ENCODE results near the gene ALG8. TPM values are rescaled to one million over a fixed set of nuclear protein-coding genes. Genes with fewer than 3 reads are reported as not detected.

ALG8 gene
- total RNA-seq, 1 experiment from 2014 or later: 188 TPM

GRCh38 chr11:78080818-78081495, 58.5 kb downstream of the ALG8 start:
- peaks cover 29% of the 10 kb centered on the region for H3K4me1 Mint-ChIP-seq (ENCODE audit: low read depth, unreplicated experiment)
- H3K27ac Mint-ChIP-seq (ENCODE audit: unreplicated experiment): peak overlapping the region; percentile 66
- intact Hi-C loops (cut with micrococcal nuclease; ENCODE audit: unreplicated experiment): no loop called here
- DNase-seq: no peak
- Histone ChIP-seq H3K36me3 (ENCODE audit: control insufficient read depth, insufficient read depth, low read length) (0 out of 2 replicates have a peak, but pooled peaks cover 1% of the 10 kb centered on the region), H3K9me3 (no peaks in the 10 kb centered on the region), H3K27me3 (replicated peaks; ENCODE audit: control insufficient read depth, insufficient read depth, low read length) (no peaks in the 10 kb centered on the region), H3K4me3 (ENCODE audit: low read depth, low read length) (no peak overlapping the region), H3K4me1 (peaks cover 35% of the 10 kb centered on the region)
- peak overlapping the region; percentile 23 for H3K4me3 Mint-ChIP-seq (ENCODE audit: unreplicated experiment)
- ChIA-PET POLR2A (interaction anchor here (0.7 kb wide), 1 partner anchor 41 kb away, joined by 6 read pairs; no protein-coding TSS in a partner anchor), CTCF (no interaction called here)
- H3K27me3 Mint-ChIP-seq (ENCODE audit: insufficient read depth, unreplicated experiment): no peaks in the 10 kb centered on the region
- no TSS peak for BruUV-seq (replicated peaks)
- no peak for TF ChIP-seq CTCF (IDR thresholded peaks at IDR 0.05; ENCODE audit: insufficient read depth in 1 of 2, low read depth in 1 of 2, low read length in 1 of 2, severe bottlenecking in 1 of 2, unreplicated experiment in 1 of 2)
- peaks cover 18% of the 10 kb centered on the region for H3K36me3 Mint-ChIP-seq (ENCODE audit: insufficient read depth, unreplicated experiment)
- H3K9me3 Mint-ChIP-seq (ENCODE audit: unreplicated experiment): peaks cover 13% of the 10 kb centered on the region

- H3K36me3 Mint-ChIP-seq (ENCODE audit: insufficient read depth, unreplicated experiment): peaks cover 18% of the 10 kb centered on the region
- DNase-seq: no peak
- ChIA-PET CTCF (interaction anchor here (1.3 to 3.0 kb wide), 3 partner anchors 25 to 59 kb away, joined by 7 to 26 read pairs (median 13); partner anchors contain the start of gene ALG8), POLR2A (interaction anchor here (0.7 to 1.3 kb wide), 2 partner anchors 40 to 85 kb away, joined by 6 to 10 read pairs; partner anchors contain the start of gene INTS4)
- H3K4me1 Mint-ChIP-seq (ENCODE audit: low read depth, unreplicated experiment): peaks cover 29% of the 10 kb centered on the region
- peak overlapping the region; percentile 76 for H3K4me3 Mint-ChIP-seq (ENCODE audit: unreplicated experiment)
- peaks cover 13% of the 10 kb centered on the region for H3K9me3 Mint-ChIP-seq (ENCODE audit: unreplicated experiment)
- intact Hi-C loops (cut with micrococcal nuclease; ENCODE audit: unreplicated experiment): no loop called here
- no peak for TF ChIP-seq CTCF (IDR thresholded peaks at IDR 0.05; ENCODE audit: insufficient read depth in 1 of 2, low read depth in 1 of 2, low read length in 1 of 2, severe bottlenecking in 1 of 2, unreplicated experiment in 1 of 2)
- Histone ChIP-seq H3K27me3 (replicated peaks; ENCODE audit: control insufficient read depth, insufficient read depth, low read length) (no peaks in the 10 kb centered on the region), H3K4me1 (peaks cover 42% of the 10 kb centered on the region), H3K4me3 (ENCODE audit: low read depth, low read length) (peak overlapping the region; percentile 73), H3K36me3 (ENCODE audit: control insufficient read depth, insufficient read depth, low read length) (0 out of 2 replicates have a peak, but pooled peaks cover 1% of the 10 kb centered on the region), H3K9me3 (no peaks in the 10 kb centered on the region)
- BruUV-seq (replicated peaks): TSS peak; percentile 61
- no peaks in the 10 kb centered on the region for H3K27me3 Mint-ChIP-seq (ENCODE audit: insufficient read depth, unreplicated experiment)
- H3K27ac Mint-ChIP-seq (ENCODE audit: unreplicated experiment): peak overlapping the region; percentile 52
Observed at GRCh38 chr11:78080084-78080817, 59.2 kb downstream of the ALG8 start.
